ENCODE results near the gene OR1I1. TPM values are rescaled to one million over a fixed set of nuclear protein-coding genes. Genes with fewer than 3 reads are reported as not detected.

Gene OR1I1, protein sequence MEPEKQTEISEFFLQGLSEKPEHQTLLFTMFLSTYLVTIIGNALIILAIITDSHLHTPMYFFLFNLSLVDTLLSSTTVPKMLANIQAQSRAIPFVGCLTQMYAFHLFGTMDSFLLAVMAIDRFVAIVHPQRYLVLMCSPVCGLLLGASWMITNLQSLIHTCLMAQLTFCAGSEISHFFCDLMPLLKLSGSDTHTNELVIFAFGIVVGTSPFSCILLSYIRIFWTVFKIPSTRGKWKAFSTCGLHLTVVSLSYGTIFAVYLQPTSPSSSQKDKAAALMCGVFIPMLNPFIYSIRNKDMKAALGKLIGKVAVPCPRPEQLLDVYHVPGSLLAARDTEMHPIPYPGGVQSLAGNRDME
- total RNA-seq (not detected), polyA plus RNA-seq (not detected)
- long read RNA-seq, donor 1, partial matches to known transcripts, result 0 of 1 reads
- long read RNA-seq, donor 1, other reads (novel, unspliced or antisense), result 0 of 1 reads
- long read RNA-seq, donor 2, result 0 reads
- long read RNA-seq, donor 3, result 0 reads
- long read RNA-seq, donor 4, result 0 reads
- long read RNA-seq, donor 5, result 0 reads
- long read RNA-seq, donor 6, result 0 reads
- long read RNA-seq, donor 7, result 0 reads
- long read RNA-seq, donor 8, result 0 reads
- long read RNA-seq, donor 9, result 0 reads
- long read RNA-seq, donor 10, result 0 reads

- DNase-seq, result no peak
- intact Hi-C loops (cut with DNase I; ENCODE audit: low total_unique reads), result no loop called here
- H3K9me3 ChIP-seq, result no peaks in the 10 kb centered on the region
These were observed at the start of gene OR1I1 for GRCh38 chr19:15081911-15082310. OR1I1 (plus strand) TSS chr19:15082211; CDS start chr19:15087066, 4,855 bp downstream.

DNA sequence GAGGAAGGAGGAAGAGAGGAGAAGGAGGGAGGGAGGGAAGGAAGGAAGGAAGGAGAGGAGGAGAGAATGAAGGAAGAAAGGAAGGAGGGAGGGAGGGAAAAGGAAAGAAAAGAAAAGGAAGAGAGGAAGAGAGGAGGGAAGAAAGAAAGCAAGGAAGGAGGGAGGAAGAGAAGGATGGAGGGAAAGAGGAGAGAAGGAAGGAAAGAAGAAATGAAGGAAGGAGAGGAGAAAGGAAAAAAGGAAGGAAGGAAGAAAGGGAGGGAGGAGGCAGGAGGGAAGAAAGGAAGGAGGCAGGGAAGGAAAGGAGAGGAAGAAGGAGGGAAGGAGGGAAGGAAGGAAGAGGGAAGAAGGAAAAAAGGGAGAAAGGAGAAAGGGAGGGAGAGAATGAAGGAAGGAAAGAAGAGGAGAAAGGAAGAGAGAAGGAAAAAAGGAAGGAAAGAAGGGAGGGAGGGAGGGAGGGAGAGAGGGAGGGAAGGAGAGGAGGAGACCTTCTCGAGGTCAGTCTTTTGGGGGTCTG is 46.2 kb upstream of the OR1I1 start:
- intact Hi-C loops (cut with DNase I; ENCODE audit: low total_unique reads), result no loop called here
- DNase-seq, result no peak
- Histone ChIP-seq H3K36me3 (no peaks in the 10 kb centered on the region), H3K27ac (no peak overlapping the region), H3K27me3 (peaks cover 0 to 22% (median 6%) of the 10 kb centered on the region in 3 donors), H3K4me1 (no peaks in the 10 kb centered on the region), H3K4me3 (no peak overlapping the region), H3K9me3 (no peaks in the 10 kb centered on the region)
- TF ChIP-seq EP300 (IDR thresholded peaks at IDR 0.05) (no peak), CTCF (IDR thresholded peaks at IDR 0.05) (no peak), POLR2AphosphoS5 (IDR thresholded peaks at IDR 0.05) (no peak), POLR2A (IDR thresholded peaks at IDR 0.05) (no peak)
- 38 to 64% (median 50%) methylated on average over 1 of the region's 1 CpG for WGBS, 5 donors

More at GRCh38 chr19:15081911-15082310, at the start of gene OR1I1:
- Histone ChIP-seq H3K27ac (no peak within 1 kb of the TSS), H3K4me1 (no peaks in the 10 kb centered on the region), H3K4me3 (no peak within 1 kb of the TSS), H3K27me3 (peaks cover 0 to 87% (median 25%) of the 10 kb centered on the region in 3 donors), H3K36me3 (no peaks in the 10 kb centered on the region)
- WGBS, 5 donors, result 65 to 68% (median 65%) methylated on average over 6 of the region's 6 CpGs
- TF ChIP-seq EP300 (IDR thresholded peaks at IDR 0.05), result no peak
- TF ChIP-seq POLR2A (IDR thresholded peaks at IDR 0.05), result no peak
- no peak for TF ChIP-seq CTCF (IDR thresholded peaks at IDR 0.05)
- TF ChIP-seq POLR2AphosphoS5 (IDR thresholded peaks at IDR 0.05), result no peak

DNA sequence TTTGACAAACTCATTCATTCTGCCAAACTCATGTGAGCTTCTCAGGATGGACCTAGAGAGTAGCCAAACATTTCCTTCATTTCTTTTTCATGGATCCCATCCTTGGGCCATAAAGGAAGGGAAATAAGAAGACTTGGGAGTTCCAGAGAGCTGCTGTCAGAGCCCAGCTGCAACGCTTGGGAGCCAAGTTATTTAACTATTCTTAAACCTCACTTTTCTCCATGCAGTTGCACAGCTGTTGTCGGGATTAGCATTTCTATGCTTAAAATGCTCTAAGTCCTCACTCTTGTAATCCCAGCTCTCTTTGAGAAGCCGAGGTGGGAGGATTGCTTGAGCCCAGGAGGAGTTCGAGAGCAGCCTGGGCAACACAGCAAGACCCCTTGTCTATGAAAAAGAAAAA is 44.4 kb upstream of the OR1I1 start:
- DNase-seq, result peak in 1 of 2 donors; percentile 5
- TF ChIP-seq EP300 (IDR thresholded peaks at IDR 0.05) (no peak), POLR2A (IDR thresholded peaks at IDR 0.05) (no peak), POLR2AphosphoS5 (IDR thresholded peaks at IDR 0.05) (no peak), CTCF (IDR thresholded peaks at IDR 0.05) (no peak)
- Histone ChIP-seq H3K4me1 (no peaks in the 10 kb centered on the region), H3K4me3 (no peak overlapping the region), H3K27me3 (peaks cover 0 to 31% (median 6%) of the 10 kb centered on the region in 3 donors), H3K36me3 (no peaks in the 10 kb centered on the region), H3K9me3 (no peaks in the 10 kb centered on the region), H3K27ac (no peak overlapping the region)
- 45 to 60% (median 46%) methylated on average over 4 of the region's 4 CpGs for WGBS, 5 donors
- intact Hi-C loops (cut with DNase I; ENCODE audit: low total_unique reads), result no loop called here

GRCh38 chr19:15038294-15038693 is 43.7 kb upstream of the OR1I1 start:
- 58 to 77% (median 71%) methylated on average over 3 of the region's 3 CpGs for WGBS, 5 donors
- Histone ChIP-seq H3K4me1 (no peaks in the 10 kb centered on the region), H3K36me3 (no peaks in the 10 kb centered on the region), H3K27me3 (peaks cover 0 to 28% (median 3%) of the 10 kb centered on the region in 3 donors), H3K9me3 (no peaks in the 10 kb centered on the region), H3K4me3 (no peak overlapping the region), H3K27ac (no peak overlapping the region)
- no peak for TF ChIP-seq EP300 (IDR thresholded peaks at IDR 0.05)
- no peak for TF ChIP-seq POLR2A (IDR thresholded peaks at IDR 0.05)
- no peak for TF ChIP-seq CTCF (IDR thresholded peaks at IDR 0.05)
- no peak for TF ChIP-seq POLR2AphosphoS5 (IDR thresholded peaks at IDR 0.05)
- intact Hi-C loops (cut with DNase I; ENCODE audit: low total_unique reads), result no loop called here
- no peak for DNase-seq

Data from stomach (tissue), 19 donors.